IPS-NIHi7 (cell line): Measurements from ENCODE around the gene TPX2.
"Not testable (repeated sequence)": the region's sequence is repeated elsewhere in the genome, so short reads cannot be mapped to it uniquely, and the experiment has no call there.

Experiments used
- DNase-seq: peaks from one replicate; pipeline ENCODE4 v3.0.0; 2012; ENCODE audit warnings: mixed read lengths; ENCODE audit errors: extremely low spot score

Gene TPX2

DNA sequence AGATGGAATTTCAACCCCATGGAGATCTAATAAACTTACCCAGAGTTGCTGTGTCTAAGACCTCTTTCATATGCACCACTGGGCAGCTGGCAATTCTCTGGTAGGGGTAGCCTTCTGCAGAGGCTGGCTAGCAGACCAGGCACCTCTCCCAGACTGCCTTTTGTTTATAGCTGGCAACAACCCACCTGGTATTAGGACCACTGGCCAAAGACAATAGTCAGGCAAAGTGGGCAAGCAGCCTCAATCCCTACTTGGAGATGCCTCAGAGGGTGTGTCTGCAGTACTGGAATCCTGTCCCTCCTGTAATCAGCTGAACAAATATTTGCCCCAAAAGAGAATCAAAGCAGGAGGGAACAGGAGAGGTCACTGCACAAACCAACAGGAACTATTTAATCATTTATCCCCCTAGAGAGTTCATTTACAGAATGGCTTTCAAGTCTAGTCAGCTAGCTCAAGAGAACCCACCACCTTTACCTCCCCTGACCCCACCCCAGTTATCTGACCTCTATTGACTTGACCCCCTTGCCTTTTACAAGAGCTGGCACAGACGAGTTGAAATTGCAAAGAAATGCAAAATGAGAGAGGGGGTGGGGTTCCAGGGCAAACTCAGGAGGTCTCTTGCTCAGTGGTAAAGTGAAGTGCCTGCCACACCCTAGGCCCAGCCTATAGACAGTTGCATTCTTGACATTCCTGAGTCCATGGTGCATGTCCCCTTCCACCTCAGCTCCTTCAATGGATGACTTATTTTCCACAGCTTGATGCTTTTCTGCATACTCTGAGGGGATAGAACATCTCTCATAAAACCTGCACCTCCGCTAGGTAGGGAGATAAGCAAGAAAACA, 19.2 kb upstream of the TPX2 start:
- peak; percentile 46 for DNase-seq

DNA sequence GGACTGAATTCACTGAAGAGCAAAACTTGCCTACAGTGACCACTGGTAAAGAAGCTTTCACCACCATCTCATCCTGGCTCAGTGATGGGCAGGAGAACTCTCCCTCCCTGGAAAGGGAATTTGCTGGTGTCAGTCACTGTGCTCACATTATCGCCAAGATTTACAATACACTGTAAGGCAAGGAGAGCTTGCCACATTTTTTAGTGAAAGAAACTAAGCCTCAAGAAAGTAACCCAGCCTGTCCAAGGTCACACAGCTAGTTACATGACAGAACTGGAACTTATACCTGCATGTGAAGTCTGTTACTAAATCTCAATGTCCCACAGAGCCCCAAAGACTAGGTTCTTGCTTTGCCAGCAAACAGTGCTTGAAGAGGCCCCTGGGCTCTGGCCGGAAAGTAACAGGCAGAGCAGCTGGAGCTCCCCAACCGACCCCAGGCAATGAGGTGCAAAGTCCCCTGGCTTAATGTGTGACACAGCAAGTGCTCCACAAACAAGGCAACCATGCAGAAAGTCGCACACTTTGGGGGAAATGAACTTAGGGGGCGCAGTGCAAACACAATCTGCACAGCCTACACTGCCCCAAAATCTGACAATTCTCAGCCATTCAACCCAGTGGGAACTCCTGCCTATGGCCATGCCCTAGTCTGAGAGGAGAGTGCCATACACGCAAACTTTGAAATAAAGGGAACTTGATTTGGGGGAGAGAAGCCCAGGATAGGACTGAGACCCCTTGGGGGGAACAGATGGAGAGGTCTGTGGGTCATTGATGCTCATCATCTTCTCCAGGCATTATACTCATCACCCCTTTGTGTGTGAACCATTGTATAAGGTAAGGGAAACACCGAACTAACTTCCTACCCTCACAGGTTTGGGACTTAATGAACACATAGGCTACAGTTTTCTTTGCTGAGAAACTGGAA, 18.3 kb upstream of the TPX2 start:
- DNase-seq, result no peak

DNA sequence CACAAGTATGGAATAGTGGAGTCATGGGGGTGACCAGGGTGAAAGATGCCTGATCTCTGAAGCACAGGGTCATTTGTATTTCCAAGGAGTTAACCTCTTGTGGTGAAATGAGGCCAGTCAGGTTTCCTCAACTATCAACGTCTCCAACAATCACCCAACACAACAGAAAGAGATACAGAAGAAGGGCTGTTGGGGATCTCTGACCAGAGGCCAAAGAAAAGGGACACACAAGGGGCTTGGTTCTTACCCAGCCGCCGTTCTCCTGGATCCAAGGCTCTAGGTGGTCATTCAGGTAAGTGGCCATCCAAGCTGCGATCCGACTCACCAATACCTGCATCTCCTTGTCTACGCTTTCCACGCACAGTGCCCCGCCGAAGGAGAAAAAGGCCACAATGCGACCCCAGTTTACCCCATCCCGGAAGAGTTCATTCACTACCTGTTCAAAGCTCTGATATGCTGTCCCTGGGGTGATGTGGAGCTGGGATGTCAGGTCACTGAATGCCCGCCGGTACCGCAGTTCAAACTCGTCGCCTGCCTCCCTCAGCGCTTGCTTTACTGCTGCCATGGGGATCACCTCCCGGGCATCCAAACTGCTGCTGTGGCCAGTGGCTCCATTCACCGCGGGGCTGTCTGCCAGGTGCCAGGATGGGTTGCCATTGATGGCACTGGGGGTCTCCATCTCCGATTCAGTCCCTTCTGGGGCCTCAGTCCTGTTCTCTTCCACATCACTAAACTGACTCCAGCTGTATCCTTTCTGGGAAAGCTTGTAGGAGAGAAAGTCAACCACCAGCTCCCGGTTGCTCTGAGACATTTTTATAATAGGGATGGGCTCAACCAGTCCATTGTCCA, 17.5 kb upstream of the TPX2 start:
- DNase-seq, result no peak

DNA sequence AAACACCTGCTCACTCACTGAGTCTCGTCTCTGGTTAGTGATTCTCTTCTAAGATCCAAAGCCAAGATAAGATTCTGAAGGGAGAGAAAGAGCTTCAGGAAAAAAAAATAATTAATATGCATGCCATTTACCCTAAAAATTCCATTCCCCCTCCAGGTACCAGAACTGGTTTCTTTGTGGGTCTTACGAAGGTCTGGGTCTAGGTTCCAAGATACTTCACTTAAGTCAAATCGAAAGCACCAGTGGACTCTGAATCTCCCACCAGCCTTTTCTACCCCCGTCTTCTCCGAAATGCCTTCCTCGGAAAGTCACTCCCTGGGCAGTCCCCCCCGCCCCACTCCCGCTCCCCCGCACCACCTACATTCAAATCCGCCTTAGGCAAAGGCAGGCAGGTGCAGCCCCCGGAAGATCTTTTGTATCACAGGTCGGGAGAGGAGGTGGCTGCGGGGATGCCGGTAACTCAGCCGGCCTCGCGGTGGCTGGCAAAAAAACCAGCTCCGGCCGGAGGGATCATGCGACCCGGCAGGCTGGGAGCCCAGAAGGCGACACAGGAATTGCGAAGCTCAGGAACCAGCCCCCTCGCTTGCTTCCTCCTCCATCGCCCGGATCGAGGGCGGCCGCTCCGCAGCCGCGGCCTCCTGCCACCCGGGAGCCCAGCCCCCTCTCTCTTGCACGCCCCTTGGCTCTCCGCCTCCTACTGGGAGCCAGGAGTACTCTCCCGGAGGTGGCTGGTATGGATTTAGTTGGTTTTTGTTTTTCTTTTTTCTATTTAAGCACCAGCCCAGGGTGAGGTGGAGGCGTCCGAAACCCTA, 16.6 kb upstream of the TPX2 start, which contains the start of gene BCL2L1:
Gene BCL2L1 (minus strand): TSS at position 612 of the 812 bp plus-strand sequence. CDS start 650 bp downstream, outside the sequence.
- peak; percentile 68 for DNase-seq

DNA sequence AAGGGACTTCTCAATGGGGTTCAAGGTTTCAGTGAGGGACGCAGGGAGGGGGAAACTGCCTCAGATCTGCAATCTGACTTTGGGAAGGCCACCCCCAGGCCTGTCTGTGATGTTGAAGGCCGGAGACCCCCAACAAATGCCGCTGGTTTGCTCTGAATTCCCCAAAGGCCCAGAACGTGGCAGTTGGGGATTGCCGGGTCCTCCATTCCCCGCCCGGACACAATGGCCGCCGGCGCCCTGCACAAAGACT, 16.1 kb upstream of the TPX2 start:
- no peak for DNase-seq

DNA sequence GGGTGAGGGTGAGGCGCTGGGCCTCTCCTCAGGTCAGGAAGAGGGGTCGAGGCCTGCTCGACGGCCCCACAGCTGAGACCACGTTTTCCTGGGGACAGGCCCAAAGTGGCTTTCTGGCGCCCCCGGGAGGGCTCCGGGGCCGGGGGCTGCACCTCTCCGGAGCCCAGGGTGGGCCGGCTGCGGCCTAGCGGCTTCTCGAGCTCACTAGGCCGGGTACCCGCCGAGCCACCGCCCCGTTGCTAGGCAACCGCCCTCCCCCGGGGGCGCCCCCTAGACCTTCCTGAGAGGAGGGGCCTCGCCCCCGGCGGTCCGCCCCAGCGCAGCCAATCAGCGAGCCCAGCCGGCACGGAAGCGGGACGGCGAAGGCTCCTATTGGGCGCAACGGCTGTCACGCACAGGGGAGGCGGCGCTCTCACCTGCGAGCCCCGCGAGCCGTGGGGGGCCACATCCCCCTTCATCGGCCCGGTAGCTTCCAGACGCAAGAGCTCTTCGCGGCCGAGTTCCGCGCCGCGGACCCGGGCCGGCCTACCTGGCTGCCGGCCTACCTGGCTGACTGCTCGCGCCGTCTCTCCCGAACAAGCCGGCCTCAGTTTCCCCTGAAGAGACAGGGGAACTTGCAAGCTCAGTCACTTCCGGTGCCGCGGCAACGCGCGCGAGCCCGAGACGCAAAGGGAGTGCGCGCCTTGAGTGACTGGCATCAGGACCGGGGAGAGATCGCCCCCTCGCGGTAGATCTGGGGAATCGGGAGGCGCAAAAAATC, 15.6 kb upstream of the TPX2 start:
- DNase-seq, result peak; percentile 98

DNA sequence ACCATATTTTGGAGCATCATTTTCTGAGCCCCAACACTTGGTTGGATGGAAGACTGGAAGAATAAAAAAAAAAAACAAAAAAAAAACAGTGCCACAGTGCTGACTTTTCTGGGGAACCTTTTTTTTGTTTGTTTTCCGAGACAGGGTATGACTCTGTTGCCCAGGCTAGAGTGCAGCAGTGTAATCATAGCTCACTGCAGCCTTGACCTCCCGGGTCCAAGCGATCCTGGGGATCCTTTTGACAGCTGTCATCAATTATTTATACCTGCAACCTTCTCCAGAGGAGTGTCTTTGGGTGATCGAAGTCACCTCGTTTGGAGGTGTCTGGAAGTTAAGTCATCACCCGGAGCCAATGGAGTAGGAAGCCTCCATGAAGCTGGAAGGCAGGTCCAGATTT, 7.8 kb upstream of the TPX2 start:
- DNase-seq, result no peak

DNA sequence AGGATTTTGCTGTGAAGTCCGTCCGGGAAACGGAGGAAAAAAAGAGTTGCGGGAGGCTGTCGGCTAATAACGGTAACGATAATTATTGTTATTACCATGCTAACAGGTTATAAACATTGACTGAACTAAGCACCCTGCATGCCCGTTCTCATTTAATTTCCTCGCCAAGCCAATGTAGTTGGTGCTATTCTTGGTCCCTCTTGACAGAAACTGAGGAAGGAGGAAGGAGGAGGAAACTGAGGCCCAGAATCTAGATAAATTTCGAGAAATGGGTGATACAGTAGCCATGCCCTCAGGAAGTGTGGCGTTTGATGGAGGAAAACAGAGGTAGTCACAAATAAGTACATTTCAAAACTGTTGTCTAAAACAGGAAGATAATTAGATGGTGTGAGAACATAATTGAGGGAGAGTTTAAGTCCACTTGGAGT, 474 bp downstream of the TPX2 start:
- no peak for DNase-seq

DNA sequence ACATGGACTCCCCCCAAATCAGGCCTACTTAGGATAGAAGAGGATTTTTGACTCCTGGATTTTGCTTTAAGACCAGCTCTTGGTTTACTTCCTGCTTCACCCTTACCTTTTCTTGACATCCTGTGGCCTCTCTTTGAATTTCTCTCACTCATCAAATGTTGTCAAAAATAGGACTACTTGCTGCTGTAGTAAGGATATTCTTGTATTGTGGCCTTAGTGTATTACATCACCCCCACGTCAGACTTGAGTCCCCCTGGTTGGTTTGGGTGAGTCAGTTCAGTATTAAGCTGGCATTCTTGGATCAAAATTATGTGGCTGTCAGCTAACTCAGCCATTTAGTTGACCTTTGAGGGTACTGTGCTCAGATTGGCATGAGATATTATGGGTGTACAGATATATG, 1.1 kb downstream of the TPX2 start:
- DNase-seq, result no peak

DNA sequence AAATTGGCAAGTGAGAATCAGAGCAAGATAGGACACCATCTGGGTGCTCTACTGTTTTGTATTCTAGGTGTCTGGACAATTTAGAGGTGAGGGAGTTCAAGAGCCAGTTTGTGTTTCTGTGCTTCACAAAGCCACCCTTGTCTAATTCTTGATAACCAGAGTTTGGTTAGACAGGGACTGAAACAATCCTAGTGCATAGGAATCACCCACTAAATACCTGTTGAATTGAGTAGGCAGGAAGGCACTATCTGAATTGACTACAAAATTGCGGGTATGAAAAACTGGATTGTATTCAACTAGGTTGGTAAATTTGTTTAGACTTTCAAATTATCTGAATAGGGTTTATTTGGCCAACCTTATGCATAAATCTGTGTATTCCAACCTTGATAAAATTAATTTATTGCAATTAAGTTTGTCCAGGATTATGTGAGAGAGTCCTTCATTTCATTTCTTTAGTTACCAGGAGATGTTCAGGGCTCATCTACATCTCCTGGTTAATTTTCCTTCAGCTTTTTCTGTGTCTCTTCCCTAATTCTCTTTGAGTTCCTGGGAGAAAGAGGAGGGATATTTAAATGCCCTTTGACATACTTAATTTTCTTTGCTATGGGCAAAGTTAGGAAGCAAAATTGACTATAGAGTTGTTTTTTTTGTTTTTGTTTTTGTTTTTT, 1.7 kb downstream of the TPX2 start:
- no peak for DNase-seq

DNA sequence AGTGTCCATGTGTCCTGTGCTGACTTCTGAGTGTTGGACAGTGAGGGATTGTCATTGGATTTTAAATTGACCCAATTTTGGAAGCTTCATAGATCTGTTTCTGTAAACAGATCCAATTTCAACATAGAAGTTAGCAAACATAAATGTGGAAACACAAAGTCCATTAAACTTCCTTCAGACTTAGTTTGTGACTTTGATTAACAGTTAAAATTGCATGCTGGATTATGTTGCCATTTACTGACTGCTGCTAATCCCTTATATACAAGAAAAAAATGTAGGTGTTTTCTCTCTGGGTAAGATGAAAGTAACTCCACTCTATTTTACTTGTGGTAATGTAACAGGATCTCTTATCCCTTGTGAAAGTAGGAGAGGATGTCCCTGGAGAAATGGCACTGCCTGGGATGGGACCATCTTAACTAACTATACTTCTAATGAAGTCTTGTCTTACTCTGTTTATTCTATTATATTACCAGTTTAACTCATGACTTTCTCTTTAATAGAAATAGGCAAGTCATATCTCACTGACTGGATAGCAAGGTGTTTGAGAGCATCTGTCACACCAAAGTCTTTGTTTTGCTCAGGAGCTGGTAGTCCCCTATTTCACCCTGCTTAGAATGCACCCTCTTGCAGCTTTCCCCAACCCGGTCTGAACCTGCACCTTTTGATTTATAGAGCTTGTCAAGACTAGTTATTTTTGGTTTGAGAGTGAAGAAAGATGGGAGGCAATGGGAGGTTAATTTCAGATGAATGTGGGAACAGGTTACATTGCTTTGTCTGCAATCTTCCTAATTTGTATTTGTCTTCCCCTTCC, 7.2 kb downstream of the TPX2 start:
- DNase-seq, result no peak

DNA sequence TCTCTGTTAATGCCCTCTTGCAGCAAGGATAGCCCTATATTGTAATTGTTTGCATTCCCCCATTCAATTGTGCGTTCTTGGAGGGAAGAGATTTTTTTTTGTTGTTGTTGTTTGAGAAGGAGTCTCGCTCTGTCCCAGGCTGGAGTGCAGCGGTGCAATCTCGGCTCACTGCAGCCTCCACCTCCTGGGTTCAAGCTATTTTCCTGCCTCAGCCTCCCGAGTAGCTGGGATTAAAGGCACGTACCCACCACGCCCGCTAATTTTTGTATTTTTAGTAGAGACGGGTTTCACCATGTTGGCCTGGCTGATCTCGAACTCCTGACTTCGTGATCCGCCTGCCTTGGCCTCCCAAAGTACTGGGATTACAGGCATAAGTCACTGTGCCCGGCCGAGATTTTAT, 7.9 kb downstream of the TPX2 start:
- DNase-seq, result not testable (repeated sequence)

DNA sequence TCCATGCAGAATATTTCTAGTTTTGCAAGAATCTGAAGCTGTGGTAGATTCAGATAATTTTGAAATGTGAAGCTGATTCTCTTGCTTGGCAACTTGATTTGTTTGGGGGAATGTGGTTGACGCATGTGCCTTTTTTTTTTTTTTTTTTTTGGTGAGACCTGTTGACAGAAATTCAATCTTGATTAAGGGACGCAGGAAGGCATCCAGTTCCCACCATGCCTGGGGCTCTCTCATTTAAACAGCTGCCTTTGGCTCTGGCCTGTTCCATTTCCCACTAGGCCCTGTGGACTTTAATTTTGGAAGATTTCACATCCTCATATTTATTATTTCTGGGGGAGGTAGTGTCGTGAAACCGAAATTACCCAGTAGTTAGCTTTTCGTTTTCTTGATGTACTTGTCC, 8.6 kb downstream of the TPX2 start:
- no peak for DNase-seq

DNA sequence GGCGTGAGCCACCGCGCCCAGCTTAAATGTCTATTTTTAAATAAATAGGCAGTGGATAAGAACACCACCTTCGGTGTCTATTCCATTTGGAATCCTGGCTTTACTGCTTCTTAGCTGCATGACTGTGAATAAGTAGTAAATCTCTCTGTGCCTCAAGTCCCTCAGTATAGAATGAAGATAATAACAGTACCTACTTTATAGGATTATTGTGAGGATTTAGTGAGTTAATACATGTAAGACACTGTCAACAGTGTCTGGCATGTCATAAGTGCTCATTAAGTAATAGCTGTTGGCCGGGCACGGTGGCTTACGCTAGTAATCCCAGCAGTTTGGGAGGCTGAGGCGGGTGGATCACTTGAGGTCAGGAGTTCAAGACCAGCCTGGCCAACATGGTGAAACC, 10.1 kb downstream of the TPX2 start:
- DNase-seq, result no peak

DNA sequence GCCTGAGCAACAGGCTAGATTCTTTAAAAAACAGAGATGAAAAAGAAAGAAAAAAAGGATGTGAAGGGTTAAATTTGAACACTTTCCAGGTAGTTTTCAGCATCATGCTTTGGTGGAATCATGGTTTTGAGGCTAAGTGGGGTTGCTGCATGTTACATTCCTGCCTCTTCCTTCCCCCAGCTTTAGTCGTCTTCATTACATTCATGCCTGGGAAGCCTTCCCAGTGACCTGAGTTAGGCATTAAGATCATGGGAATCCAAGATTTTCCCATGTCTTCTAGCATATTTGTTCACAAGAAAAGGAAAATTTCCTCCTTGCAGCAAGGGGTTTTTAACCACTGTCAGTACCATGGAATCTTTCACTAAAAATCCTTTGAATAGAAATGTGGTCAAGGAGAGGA, 12.0 kb downstream of the TPX2 start:
- no peak for DNase-seq

DNA sequence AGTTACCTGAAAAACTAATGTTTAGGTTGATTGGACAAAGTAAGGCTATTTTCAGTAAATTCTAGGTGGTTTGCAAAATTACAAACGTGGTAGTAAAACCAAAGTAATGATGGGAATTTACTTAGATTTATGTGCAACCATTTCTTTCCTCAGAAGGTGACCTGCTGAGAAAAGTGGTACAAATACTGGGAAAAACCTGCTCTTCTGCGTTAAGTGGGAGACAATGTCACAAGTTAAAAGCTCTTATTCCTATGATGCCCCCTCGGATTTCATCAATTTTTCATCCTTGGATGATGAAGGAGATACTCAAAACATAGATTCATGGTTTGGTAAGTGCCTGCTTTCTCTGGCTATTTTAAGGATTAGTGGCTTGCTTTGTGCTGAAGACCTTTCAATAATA, 18.2 kb downstream of the TPX2 start:
- no peak for DNase-seq

DNA sequence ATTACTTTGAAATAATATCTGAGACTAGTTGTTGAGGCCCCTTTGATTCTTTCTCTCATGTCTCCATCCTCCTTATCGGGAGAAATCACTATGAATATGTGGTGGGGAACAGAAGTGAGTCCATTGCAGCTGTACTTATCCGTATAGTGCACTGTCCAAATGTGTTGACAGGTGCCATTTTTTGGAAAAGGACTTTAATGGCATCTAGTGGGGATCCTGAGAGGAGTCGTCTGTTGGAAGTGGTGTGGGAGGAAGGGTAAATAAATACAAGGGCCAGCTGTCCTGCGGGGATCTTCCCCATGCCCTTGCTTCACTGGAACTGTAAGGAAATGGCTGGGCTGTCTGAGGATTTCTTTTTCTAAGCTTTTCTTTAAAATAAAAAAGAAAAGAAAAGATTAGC, 19.4 kb downstream of the TPX2 start:
- DNase-seq, result no peak

DNA sequence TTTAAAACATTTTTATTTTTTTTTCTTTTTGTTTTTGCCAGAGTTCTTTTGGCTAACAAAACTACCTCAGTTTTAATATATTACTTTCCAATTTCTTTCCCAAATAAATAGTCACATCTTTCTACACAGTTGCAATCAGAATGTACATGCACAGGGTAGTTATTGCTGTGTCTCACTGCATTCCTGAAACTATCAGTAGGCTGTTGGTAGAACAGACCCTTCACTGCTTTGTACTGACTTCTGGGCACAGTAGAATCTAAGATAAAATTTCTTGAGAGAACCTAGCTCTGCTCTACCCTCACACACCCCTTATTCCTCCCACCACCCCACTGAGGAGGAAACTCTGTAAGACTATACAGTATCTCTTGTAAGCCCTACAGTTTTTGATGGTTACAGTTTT, 19.9 kb downstream of the TPX2 start:
- DNase-seq, result no peak
